SIG-M5 treated with dmso at 0.1 percent for 504 hours (cell line): ENCODE data around the gene ERC1.
"Not testable (repeated sequence)": the region's sequence is repeated elsewhere in the genome, so short reads cannot be mapped to it uniquely, and the experiment has no call there.

ENCODE experiments used
- DNase-seq: peaks from one replicate; lab custom pipeline; 2025; ENCODE audit not compliant: unreplicated experiment; lab: John Stamatoyannopoulos, UW

Gene ERC1

DNA sequence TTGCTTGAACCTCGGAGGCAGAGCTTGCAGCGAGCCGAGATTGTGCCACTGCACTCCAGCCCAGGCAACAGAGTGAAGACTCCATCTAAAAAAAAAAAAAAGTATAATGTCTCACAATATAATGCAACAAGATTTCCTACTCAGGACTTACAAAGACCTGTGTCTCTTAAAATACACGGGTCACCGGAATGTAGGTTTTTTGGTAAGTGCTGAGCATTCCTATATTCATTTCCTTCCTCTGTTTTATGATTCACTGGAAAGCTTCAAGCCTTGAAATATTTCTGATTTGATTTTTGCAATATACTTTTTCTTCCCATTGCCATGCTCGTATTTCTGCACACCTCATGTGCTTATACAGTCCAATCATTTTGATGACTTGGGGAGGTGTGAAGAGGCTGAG, 357.6 kb downstream of the ERC1 start:
- DNase-seq, result no peak

DNA sequence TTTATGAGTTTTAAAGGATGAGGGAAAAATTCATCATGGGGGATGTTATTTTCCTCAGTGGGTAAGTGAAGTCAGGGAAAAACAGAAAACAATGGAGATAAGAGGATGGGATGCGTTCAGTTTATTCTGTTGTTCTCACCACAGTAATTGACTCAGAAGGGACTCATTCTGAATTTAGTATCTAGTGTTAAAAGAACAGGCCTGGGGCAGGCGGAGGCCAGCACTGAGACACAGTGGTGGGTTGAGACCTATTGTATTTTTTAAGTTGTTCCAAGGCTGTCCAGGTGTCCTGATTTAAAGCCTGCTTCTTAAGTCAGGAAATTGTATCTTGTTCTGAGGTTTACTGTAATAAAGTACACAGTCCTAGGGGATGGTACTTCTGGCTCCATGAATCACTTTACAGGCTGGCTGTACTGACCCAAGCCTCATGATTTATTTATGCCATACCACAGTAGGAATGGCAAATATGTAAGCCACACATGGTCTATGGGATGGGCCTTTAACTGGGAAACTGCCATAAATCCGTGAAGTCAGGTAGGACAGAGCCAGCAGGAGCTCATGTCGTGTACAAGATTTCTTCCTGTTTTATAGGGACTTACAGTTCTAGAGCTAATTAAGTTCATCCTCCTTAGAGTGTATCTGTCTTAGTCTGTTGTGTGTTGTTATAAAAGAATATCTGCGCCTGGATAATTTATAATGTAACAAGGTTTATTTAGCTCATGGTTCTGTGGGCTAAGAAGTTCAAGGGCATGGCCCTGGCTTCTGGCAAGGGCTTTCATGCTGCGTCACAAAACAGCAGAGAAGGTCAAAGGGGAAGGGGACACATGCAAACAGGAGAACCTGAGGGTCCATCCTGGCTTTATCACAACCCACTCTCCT, 359.3 kb downstream of the ERC1 start:
- no peak for DNase-seq

DNA sequence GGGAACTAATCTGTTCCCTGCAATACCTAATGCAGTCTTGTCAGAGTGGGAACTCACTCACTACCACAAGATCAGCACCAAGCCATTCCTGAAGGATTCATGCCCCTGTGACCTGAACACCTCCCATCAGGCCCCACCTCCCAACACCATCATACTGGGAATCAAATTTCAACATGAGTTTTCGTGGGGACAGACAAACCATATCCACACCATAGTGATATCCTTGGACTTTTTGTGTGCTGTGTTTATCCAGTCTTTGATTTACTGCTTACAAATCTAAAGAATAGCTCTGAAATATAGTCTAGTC, 359.9 kb downstream of the ERC1 start:
- no peak for DNase-seq

DNA sequence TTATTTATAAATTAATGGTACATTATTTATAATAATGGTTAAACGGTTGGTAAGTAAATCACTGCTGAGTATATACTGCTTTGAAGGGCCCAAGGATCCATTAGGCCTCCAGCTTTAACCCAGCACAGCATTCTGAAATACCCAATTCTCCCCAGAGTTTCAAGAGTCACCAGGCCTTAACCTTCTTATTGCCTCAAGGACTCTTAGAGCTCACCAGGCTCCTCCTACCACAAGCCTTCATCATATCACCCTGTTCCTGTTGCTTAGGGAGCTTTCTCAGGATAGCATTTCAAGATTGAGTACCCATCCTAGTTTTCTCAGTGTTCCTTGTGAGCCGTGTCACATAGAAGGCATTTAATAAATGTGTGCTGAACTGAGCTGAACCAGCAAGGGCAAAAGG, 360.9 kb downstream of the ERC1 start:
- no peak for DNase-seq

DNA sequence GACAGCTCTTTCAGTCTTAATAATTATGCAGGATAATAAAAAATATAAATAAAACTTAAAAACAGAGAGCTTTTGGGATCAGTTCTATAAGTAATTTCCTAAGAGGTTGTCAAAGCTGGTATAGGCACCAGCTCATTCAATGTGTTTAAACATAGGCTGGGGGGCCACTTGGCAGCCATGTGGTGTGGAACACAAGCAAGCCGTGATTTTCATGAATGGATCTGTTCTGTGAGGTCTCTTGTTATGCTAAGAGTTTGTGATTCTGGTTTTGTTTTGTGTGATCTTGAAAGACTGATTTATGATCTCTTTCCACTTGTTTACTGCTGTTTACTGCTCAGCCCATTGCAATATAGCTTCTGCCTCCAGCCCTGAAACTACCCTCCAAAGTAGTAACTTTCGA, 362.4 kb downstream of the ERC1 start:
- no peak for DNase-seq

DNA sequence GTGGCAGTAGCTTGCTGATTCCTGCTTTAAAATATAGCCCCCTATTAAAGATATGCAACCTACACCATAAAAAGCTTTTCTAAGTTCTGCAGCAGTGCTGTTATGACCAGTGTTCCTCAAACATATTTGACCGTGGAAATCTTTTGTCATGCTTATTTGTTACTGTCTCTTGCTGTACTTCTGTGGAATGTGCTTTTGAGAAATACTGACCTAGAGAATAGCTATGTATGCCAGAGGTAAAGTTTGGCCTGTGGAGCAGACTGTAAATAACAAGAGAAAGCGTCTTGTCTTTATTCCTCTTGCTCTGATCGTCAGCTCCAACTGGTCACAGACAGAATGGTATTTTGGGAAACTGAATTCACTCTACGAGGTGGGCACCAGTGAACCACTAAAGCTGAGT, 364.4 kb downstream of the ERC1 start:
- DNase-seq, result no peak

DNA sequence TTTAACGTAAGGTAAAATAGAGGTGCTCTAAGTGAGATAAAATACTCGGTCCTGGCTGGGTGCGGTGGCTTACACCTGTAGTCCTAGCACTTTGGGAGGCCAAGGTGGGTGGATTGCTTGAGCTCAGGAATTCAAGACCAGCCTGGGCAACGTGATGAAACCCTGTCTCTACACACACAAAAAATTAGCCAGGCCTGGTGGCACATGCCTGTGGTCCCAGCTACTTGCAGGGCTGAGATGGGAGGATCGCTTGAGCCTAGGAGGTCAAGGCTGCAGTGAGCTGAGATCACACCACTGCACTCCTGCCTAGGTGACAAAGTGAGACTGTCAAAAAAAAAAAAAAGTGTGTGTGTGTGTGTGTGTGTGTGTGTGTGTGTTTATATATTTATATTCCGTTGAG, 364.8 kb downstream of the ERC1 start:
- DNase-seq, result not testable (repeated sequence)

DNA sequence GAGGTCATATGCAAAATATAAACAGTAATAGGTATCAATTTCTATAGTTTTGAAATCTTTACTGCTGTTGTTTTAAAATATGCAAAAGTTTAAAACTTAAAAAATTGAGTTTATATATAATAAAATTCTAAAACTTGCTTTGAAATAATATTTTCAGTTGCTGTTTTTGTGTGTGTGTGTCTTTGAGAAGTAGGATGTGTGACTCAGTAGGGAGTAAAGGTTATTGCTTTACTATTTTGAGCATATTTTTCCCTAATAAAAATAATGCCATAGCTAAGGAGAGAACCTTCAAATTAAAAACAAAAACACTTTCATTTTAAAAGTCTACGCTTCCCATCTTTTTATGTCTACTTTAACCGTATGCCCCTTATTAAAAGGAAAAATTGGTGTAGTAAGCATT, 365.3 kb downstream of the ERC1 start:
- DNase-seq, result no peak

DNA sequence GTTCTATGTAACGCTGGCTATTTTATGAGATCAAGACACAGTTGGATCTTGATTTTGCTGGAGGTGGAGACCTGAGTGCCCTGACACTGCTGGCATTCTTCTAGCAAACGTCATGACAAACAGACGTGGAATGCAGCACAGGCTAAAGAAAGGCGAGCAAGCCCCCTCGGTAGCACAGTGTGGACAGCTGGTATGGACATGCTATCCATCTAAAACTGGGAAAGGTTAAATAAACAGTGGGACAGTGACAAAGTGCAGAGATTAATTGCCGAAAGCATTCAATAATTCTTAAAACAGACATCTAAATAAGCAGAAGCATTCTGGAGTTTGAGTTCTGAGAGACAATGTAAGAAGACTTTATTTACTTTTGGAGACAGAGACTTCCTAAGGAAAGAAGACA, 366.1 kb downstream of the ERC1 start:
- no peak for DNase-seq

DNA sequence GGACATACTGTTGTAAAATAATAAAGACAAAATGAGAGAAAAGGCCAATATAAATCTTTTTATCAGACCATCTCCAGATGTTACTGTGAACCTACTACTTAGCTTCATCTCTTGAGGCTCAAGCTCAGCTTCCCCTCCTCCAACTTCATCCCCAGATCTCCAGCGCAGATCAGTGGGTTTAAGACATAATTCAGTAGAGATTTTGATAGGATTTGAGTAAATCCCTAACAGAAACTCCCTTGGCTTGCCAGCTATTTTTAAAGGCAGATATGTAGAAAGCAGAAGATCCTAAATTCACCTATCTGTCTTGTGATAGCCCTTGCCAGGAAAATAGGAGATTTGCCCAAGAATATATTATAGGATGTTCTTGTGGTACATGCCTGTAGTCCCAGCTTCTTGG, 366.7 kb downstream of the ERC1 start:
- no peak for DNase-seq

DNA sequence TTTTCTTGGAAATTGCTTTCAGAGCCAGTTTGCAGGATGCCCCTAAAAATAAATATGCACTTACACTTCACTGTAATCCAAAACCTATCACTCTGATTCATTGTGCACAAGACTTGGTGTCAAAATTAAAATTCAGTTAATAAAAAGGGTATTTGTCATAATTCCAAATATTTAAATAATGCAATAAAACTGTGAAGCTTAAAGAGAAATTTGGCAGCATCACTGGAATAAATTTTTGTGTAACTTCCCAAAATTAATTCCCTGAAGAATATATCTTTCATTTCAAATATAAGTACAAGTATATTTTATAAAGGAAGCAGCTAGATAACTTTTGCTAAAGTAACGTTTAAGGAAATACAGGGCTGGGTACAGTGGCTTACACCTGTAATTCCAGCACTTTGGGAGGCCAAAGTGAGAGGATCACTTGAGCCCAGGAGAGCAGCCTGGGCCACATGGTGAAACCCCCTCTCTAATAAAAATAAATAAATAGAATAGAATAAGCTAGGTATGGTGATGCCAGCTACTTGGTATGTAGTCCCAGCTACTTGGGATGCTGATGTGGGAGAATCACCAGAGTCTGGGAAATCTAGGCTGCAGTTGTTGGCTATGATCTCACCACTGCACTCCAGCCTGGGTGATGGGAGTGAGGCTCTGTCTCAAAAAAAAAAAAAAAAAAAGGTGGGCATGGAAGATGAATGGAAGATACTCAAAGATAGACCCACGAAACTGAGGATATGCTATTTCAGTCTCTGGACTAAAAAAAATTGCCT, 369.6 kb downstream of the ERC1 start:
- no peak for DNase-seq

DNA sequence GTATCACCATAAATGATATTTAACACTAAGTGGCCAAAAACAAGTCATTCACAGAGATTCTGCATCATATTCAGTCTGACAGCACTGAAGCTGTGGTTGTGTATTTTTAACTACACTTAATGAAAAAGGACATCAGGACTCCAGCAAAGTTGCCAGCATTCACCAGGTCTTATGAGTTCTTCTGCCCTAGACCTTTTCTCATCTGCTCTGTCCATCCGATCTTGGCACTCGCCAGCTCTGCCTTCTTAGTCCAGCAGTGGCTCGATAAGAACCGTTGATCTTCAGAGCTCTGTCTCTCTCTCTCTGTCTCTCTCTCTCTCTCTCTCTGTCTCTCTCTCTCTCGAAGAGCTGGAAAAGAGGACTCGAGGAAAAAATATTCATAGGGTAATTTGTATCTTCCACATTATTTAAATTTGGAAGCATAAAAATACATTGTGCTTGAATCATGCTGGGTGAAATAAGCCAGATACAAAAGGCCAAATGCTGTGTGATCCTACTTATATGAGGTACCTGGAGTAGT, 371.2 kb downstream of the ERC1 start:
- DNase-seq, result no peak

DNA sequence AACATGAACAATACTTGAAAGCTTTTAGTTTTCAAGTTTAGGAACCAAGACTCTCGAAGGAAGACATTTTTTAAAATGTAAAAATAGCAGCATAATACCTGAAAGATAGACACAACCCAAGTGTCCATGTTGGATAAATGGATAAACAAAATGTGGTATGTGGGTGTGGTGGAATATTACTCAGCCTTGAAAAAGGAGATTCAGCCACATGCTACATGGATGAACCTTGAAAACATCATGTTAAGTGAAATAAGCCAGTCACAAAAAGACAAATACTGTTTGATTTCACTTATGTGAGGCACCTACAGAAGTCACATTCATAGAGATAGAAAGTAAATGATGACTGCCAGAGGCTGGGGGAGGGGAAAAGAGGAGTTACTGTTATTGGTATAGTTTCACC, 374.7 kb downstream of the ERC1 start:
- no peak for DNase-seq

DNA sequence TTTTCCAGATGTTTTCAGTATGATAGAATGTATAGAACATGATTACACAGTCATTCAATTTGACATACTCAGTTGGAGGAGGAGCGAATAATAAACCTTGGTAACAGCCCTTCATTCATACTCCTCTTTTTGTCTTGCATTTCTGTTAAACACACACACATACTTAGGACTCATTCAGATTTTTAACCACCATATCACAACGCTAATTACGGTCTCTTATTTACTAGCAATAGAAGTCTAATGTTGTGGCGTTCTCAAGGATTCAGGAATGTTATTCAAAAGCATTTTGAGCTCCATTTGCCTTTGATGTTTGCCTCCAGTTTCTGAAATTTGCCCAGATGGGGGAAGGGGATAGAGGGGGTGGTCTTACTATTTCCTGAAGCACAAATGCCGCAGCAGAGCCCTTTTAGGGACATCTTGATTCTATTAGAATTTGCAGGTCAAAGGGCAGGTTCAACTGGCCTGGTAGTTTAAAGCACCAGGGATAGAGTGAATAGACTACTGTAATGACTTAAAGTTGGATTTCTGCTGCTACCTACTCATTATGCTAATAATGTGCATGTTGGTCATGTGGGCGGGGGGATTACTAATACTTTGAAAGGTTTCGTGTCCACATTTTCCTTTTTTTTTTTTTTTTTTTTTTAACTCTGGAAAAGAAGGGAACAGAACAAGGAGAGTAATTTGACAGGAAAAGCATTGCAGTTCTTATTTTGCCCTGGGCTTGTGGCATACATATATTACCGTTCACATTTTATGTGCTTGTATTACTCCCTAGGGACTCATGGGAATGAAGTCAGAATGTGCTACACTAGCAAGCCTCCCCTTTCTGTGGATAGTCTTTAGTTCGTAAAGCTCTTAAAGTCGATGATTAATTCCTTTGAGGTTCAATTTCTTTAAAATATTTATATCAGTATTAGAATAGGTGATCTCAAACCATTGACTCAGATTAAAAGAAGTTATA, 376.6 kb downstream of the ERC1 start:
- no peak for DNase-seq

DNA sequence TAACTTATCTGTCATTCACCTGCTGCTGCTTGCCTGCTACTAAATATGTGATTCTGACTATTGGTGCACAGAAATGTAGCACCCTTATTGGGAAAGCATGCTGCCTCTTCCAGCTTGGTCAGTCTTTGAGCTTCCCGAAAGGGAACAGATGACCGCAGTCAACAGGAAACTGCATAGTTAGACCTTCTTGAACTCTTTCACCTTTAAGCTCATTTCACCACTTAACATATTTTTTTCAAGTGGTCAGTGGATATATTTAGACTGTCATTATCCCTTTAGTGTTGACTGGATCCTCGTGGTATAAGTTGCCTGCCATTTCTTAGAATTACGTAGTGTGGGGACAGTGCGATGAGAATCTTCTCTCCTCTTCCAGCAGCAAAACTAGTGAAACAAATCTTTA, 378.4 kb downstream of the ERC1 start:
- DNase-seq, result no peak

DNA sequence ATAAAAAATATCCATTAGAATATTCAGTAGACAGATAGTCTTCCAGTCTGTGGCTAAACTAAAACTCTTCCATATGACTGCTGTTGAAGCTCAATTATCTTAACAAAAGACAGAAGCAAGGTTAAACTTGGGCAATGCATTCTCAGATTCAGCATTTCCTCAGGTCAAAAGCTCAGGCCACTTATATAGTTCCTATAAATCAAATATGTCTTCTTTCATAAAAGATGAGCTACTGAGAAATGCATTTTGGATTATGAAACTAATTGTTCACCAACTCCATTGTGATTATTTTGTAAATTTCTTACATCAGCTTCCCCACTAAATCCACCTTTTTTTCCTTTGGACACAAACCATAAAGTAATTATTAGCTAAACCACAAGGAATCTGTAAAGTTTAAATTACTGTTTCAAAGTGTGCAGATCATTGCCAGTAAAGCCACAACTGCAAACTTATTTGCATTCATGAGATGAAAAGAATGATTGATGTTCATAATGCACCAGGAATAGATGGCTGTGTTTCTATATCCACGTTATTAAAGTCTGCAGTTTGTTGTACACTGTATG, 379.0 kb downstream of the ERC1 start:
- no peak for DNase-seq

DNA sequence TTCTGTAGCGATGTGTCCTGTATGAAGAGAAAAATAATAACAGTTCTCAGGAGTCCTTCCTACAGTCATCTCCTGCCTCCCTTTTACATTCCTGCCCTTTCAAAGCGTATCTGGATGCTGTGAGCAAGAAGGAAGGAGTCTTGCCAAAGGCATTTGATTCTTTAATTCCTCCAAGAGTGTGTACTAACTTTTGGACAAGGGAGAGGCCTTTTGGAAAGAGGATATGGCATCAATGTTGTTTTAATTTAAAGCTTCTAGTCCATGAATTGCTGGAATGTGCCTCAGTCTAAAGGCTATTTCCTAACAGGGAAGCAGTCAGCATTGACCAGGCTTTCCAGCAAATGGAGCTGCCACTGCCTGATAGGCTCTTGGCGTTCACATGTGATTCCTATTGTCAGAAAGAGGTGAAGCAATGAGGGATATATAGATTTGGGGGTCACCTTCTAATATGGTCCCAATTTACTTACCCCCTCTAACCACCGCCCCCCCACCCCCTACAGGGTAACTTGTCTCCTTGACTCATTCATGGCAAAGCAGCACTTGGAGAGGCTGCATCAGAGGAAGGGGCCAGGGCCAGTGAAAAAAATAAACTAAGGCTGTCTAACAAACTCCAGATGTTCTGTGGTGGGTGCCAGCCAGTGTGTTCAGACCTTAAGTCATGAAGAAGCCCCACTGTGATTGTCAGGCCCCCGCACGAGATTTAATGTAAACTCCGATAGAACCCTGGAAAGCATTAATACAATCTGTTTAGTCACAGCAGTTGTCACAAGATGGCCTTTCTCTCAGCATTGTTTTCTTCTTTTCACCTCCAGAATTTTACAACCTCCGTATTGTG, 383.1 kb downstream of the ERC1 start:
- DNase-seq, result no peak

DNA sequence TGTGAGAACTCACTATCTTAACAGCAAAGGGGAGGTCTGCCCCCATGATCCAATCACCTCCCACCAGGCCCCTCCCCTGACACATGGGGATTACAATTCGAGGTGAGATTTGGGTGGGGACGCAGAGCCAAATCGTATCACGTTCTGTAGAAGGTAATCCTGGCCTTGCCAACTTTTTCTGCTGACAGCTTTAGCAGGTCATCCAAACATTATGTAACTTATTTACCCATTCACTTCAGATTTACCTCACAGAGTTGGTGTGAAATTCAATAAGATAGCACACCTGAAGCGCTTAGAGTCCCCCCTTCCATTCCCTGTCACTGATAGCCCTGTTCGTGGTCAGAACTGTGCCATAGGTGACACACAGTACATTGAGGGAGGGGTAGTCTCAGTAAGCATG, 384.3 kb downstream of the ERC1 start:
- no peak for DNase-seq

DNA sequence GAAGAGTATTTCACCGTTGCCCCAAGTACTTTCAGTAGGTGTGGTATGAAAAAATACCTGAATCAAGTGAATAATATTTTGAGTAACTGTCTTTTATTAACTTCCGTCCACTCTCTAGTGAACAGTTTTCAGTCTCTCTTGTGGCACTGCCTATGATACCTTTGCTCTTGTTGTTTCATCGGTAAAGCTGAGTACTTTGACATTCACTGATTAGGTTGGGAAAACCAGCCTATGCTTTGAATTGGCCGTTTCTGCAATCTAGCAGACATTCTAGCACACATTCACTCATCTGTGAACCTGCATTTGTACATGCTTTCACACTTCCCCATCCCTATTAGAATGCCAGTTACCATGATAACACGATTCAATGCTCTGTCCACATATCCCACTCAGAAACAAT, 386.1 kb downstream of the ERC1 start:
- no peak for DNase-seq

DNA sequence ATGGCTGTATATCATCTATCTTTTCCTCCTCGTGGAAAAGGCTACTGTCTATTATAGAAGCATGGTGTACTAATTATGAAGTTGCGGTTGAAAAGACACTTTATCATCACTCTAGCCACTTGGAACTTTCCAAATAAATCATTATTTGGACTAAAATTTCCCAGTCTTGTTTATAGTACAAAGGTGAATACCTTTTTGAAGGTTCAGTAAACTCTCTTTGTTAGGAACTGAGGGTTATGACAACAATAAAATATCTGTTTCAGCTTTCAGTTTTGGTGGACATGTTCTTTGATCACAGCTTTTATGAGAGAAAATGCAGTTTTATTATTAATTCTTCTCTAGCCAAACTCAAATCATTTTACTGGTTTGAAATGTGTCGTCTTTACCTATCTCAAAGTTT, 386.7 kb downstream of the ERC1 start:
- DNase-seq, result no peak
